ENCODE results near the gene CCDC175. TPM values are rescaled to one million over a fixed set of nuclear protein-coding genes. Genes with fewer than 3 reads are reported as not detected.

Gene CCDC175
- total RNA-seq, 1 experiment from 2014 or later: not detected

DNA sequence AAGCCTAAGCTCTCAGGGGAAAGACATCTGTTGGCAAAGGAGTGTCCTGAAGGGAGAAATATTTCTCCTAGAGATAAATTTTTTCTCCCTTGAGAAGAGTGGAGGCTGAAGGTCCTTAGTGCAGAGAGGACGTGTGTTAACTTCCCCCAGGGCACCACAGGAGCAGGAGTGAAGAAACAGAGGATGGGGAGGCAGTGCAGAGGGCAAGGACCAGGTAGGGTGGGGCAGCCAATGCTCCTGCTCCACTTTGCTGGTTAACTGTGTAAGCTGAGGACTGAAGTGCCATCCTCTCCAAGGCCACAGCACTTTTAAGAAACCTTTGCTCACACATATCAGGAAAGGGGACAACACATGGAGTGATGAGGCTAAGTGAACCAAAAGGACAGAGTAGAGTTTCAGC is 96.4 kb downstream of the CCDC175 start:
- DNase-seq (ENCODE audit: low read depth, low spot score) (no peak), ATAC-seq (no peak)
- peaks cover 41% of the 10 kb centered on the region for H3K79me2 ChIP-seq (ENCODE audit: insufficient read depth, low read length)
- ChIA-PET CTCF (no interaction called here), POLR2A (no interaction called here), RAD21 (ENCODE audit: low non-redundant PET in 1 of 2, low total read pairs in 2 of 2, uncharacterized antibody in 2 of 2, unreplicated experiment in 2 of 2) (interaction anchor here in 1 of 2 experiments (1.2 kb wide), 1 partner anchor 97 kb away, joined by 3 read pairs; no protein-coding TSS in a partner anchor)
- H3K9me3 ChIP-seq (ENCODE audit: control insufficient read depth in 1 of 2, insufficient read depth in 1 of 2, low read depth in 1 of 2, low read length in 2 of 2): no peaks in the 10 kb centered on the region
- intact Hi-C loops (cut with micrococcal nuclease): no loop called here
- BruUV-seq (replicated peaks): no TSS peak
- no peak overlapping the region for H3K4me2 ChIP-seq (ENCODE audit: low read length)
- H2AFZ ChIP-seq (ENCODE audit: low read depth, low read length, poor library complexity, severe bottlenecking): no peak overlapping the region
- H3K27ac ChIP-seq (ENCODE audit: low read depth, low read length): no peak overlapping the region
- H4K20me1 ChIP-seq (ENCODE audit: insufficient read depth): no peaks in the 10 kb centered on the region
- no peaks in the 10 kb centered on the region for H3K27me3 ChIP-seq (ENCODE audit: insufficient read depth, low read length)
- H3K36me3 ChIP-seq (ENCODE audit: control insufficient read depth in 1 of 2, insufficient read depth in 2 of 2, low read length in 2 of 2): peaks cover 6 to 10% of the 10 kb centered on the region in 2 experiments; a peak in 3 of 4 replicates
- H3K4me3 ChIP-seq (replicated peaks in 1 of 2; ENCODE audit: low read depth in 1 of 2, low read length in 2 of 2): no peak overlapping the region
- no peak overlapping the region for H3K9ac ChIP-seq (ENCODE audit: low read length)
- TF ChIP-seq POLR2A (IDR thresholded peaks at IDR 0.05; ENCODE audit: borderline replicate concordance, extremely low read depth, insufficient read depth, insufficient read length): no peak
- no peak for TF ChIP-seq CEBPB (IDR thresholded peaks at IDR 0.05; ENCODE audit: low read depth)
- TF ChIP-seq EZH2phosphoT487 (IDR thresholded peaks at IDR 0.05; ENCODE audit: borderline replicate concordance): no peak
- no peak for TF ChIP-seq ZNF274 (IDR thresholded peaks at IDR 0.05; ENCODE audit: low read depth, low read length)
- no peak for TF ChIP-seq EZH2 (IDR thresholded peaks at IDR 0.05)
- TF ChIP-seq EGR1 (IDR thresholded peaks at IDR 0.05; ENCODE audit: low read depth): no peak
- no peak for TF ChIP-seq POLR2AphosphoS5 (IDR thresholded peaks at IDR 0.05; ENCODE audit: low read depth, low read length)
- no peak for TF ChIP-seq SIN3A (IDR thresholded peaks at IDR 0.05; ENCODE audit: low read depth)
- TF ChIP-seq, protein P1, sequence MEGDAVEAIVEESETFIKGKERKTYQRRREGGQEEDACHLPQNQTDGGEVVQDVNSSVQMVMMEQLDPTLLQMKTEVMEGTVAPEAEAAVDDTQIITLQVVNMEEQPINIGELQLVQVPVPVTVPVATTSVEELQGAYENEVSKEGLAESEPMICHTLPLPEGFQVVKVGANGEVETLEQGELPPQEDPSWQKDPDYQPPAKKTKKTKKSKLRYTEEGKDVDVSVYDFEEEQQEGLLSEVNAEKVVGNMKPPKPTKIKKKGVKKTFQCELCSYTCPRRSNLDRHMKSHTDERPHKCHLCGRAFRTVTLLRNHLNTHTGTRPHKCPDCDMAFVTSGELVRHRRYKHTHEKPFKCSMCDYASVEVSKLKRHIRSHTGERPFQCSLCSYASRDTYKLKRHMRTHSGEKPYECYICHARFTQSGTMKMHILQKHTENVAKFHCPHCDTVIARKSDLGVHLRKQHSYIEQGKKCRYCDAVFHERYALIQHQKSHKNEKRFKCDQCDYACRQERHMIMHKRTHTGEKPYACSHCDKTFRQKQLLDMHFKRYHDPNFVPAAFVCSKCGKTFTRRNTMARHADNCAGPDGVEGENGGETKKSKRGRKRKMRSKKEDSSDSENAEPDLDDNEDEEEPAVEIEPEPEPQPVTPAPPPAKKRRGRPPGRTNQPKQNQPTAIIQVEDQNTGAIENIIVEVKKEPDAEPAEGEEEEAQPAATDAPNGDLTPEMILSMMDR (IDR thresholded peaks at IDR 0.05 in 2 of 3, conservative IDR thresholded peaks at IDR 0.05 in 1 of 3; ENCODE audit: borderline replicate concordance in 1 of 3, insufficient read depth in 1 of 3, low read depth in 2 of 3, low read length in 2 of 3): no peak
- TF ChIP-seq JUND (IDR thresholded peaks at IDR 0.05): no peak
- no peak for TF ChIP-seq ELF1 (IDR thresholded peaks at IDR 0.05; ENCODE audit: borderline replicate concordance, low read depth)
- TF ChIP-seq TCF7L2 (IDR thresholded peaks at IDR 0.05; ENCODE audit: borderline replicate concordance, extremely low read depth, insufficient read depth, insufficient read length): no peak
- TF ChIP-seq, protein P2, sequence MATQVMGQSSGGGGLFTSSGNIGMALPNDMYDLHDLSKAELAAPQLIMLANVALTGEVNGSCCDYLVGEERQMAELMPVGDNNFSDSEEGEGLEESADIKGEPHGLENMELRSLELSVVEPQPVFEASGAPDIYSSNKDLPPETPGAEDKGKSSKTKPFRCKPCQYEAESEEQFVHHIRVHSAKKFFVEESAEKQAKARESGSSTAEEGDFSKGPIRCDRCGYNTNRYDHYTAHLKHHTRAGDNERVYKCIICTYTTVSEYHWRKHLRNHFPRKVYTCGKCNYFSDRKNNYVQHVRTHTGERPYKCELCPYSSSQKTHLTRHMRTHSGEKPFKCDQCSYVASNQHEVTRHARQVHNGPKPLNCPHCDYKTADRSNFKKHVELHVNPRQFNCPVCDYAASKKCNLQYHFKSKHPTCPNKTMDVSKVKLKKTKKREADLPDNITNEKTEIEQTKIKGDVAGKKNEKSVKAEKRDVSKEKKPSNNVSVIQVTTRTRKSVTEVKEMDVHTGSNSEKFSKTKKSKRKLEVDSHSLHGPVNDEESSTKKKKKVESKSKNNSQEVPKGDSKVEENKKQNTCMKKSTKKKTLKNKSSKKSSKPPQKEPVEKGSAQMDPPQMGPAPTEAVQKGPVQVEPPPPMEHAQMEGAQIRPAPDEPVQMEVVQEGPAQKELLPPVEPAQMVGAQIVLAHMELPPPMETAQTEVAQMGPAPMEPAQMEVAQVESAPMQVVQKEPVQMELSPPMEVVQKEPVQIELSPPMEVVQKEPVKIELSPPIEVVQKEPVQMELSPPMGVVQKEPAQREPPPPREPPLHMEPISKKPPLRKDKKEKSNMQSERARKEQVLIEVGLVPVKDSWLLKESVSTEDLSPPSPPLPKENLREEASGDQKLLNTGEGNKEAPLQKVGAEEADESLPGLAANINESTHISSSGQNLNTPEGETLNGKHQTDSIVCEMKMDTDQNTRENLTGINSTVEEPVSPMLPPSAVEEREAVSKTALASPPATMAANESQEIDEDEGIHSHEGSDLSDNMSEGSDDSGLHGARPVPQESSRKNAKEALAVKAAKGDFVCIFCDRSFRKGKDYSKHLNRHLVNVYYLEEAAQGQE (IDR thresholded peaks at IDR 0.05; ENCODE audit: low read depth): no peak
- no peak for TF ChIP-seq RAD21 (IDR thresholded peaks at IDR 0.05; ENCODE audit: low read depth)
- no peak for TF ChIP-seq YY1 (IDR thresholded peaks at IDR 0.05; ENCODE audit: extremely low read depth, insufficient replicate concordance, low read depth, low read length)
- TF ChIP-seq, protein P3, sequence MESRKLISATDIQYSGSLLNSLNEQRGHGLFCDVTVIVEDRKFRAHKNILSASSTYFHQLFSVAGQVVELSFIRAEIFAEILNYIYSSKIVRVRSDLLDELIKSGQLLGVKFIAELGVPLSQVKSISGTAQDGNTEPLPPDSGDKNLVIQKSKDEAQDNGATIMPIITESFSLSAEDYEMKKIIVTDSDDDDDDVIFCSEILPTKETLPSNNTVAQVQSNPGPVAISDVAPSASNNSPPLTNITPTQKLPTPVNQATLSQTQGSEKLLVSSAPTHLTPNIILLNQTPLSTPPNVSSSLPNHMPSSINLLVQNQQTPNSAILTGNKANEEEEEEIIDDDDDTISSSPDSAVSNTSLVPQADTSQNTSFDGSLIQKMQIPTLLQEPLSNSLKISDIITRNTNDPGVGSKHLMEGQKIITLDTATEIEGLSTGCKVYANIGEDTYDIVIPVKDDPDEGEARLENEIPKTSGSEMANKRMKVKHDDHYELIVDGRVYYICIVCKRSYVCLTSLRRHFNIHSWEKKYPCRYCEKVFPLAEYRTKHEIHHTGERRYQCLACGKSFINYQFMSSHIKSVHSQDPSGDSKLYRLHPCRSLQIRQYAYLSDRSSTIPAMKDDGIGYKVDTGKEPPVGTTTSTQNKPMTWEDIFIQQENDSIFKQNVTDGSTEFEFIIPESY (IDR thresholded peaks at IDR 0.05; ENCODE audit: extremely low read depth, insufficient replicate concordance, low read length): no peak
- TF ChIP-seq SP1 (IDR thresholded peaks at IDR 0.05; ENCODE audit: low read depth): no peak
- peaks cover 10 to 29% of the 10 kb centered on the region in 2 experiments for H3K4me1 ChIP-seq (ENCODE audit: control insufficient read depth in 1 of 2, insufficient read depth in 2 of 2, low read length in 2 of 2)
- no peaks in the 10 kb centered on the region for H3K9me2 ChIP-seq (ENCODE audit: insufficient read depth)

Data from HCT116 (cell line).